GDM1 (cell line): Measurements from ENCODE around the gene SPATA31E1.
A peak's percentile ranks its signal among the peaks of the same experiment; 100 is the strongest.
"Not testable (repeated sequence)": the region's sequence is repeated elsewhere in the genome, so short reads cannot be mapped to it uniquely, and the experiment has no call there.

ENCODE experiments used
- DNase-seq: peaks from one replicate; lab custom pipeline; 2025; lab: John Stamatoyannopoulos, UW

The SPATA31E1 gene

GRCh38 chr9:87882627-87883026 is at the start of gene SPATA31E1:
SPATA31E1 (plus strand) TSS chr9:87882877; CDS start chr9:87882892, 15 bp downstream.
- DNase-seq: no peak

GRCh38 chr9:87834357-87834756 is 48.3 kb upstream of the SPATA31E1 start:
- no peak for DNase-seq

- DNase-seq: no peak
These were observed 46.1 kb upstream of the SPATA31E1 start for GRCh38 chr9:87836536-87836935.

DNA sequence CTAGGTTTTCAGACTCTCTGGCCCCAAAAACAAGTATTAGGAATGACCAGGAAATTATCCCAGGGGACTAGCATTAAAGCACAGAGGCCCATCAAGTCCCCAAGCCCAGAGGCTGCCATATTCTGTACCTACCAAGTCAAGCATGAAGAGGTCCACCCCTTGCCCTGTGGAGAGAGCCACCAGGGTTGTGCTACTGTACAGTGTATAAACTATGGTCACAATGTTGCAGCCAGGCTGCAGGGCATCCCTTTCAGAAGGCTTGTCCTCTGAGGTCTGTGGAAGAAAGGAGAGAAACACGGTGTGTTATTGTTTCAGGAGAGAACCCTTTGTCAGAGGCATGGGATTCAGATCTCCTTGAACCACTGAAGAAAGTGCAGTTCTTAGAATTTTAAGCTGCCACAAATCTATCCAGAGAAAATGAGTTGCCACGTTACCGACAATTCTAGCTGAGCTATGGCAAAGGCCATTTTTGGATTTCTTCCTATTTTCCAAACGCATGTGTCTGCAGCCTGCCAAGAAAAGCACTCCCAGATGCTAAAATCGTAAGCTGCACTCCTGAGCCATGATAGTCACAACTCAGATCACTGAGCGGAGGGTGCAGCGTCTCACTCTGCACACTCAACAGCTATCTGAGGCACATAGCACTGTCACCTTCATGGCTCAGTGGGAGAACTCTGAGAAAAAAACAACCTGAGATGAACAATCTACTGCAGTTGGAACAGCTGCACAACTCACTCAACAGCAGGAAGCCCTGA is 45.5 kb upstream of the SPATA31E1 start:
- DNase-seq: no peak

GRCh38 chr9:87840134-87840533 is 42.5 kb upstream of the SPATA31E1 start:
- peak; percentile 24 for DNase-seq

GRCh38 chr9:87842878-87843585 is 39.6 kb upstream of the SPATA31E1 start:
- DNase-seq: no peak

DNA sequence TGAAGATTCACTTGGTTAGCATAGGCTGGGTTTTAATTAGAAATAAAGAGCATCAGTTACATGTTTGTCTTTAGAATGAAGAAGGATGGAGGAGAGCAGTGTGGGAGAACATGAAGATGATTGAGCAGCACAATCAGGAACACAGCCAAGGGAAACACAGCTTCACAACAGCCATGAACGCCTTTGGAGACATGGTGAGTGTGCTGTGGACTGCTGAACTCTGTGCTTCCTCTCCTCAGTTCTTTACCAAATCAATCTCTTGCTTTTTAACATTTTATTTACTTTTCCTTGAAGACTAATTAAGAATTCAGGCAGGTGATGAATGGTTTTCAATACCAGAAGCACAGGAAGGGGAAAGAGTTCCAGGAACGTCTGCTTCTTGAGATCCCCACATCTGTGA is 38.2 kb upstream of the SPATA31E1 start:
- no peak for DNase-seq

GRCh38 chr9:87847817-87848216 is 34.9 kb upstream of the SPATA31E1 start:
- DNase-seq: not testable (repeated sequence)

DNA sequence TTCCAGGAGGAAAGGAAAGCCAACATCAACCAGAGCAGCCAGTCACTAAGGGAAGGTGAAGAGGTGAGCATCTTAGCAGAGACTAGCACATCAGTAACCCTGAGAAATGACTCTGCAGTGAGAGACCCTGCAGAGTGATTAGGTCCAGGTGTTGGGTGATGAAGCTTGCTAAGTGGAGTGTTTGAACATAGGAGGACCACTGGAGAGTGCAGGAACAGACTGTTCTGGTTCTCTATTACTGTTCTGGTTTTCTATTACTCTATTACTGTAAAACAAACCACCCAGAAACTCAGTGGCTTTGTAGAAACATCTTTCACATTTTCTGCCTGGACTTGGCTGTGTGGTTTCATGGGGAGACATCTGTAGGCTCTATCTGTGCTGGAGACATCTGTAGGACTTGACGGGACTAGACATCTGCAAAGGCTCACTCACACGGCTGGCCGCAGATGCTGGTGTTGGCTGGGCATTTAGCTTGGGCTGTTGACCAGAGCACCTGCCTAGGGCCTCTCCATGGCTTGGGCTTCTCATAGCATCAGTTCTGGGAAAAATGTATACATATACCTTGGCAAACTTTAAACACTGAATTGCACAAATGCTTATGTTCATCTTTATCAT is 33.4 kb upstream of the SPATA31E1 start:
- no peak for DNase-seq

GRCh38 chr9:87850391-87850790 is 32.3 kb upstream of the SPATA31E1 start:
- no peak for DNase-seq

- DNase-seq: not testable (repeated sequence)
These were observed 31.5 kb upstream of the SPATA31E1 start for GRCh38 chr9:87851186-87851585.

DNA sequence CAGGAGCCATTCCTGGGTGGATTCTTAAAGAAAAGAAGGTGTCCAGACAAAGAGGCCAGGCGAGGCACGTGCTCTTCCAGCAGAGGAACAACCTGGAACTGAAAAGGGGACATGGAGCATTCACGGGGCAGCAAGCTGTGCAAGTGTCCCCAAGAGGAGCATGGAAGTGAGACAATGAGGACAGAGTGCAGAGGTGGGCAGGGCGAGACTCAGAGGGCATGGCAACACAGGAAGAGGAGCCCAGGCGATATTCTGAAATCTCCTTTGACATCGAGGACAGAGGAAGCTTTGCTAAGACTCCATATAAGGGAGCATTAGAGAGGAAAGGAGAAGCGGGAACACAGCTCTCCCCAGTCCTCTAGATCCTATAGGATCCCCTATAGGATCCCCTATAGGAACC is 29.4 kb upstream of the SPATA31E1 start:
- DNase-seq: no peak

DNA sequence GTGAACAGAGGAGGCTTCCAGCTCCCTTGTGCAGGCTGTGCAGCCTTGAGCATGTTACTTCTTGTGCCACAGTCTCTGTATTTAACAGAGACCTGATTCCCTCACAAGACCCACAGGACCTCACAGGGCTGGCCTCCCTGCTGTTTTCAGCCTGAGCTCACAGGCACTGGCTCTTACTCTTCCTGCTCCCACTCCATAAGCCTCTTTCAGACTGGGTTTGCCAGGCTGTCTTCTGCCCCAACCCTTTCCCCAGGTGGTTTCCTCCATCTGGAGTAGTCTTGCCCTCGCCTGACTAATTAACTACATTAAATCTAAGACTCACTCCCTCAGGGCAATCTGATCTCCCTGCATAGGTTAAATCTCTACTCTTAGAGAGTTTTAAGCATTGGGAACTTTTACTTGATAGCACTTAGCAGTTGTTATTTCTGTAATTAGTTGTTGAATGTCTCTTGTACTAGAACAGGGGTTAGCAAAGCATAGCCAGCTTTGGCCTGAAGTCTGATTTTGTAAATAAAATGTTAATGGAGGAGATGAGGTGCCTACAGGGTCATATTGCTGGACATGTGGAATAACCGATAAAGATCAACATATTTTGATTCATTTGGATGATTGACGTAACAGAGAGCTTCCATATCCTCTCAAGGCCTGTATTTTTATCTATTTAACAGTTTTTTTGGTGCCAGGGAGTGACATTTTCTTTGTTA is 28.6 kb upstream of the SPATA31E1 start:
- DNase-seq: no peak

- DNase-seq: no peak
These were observed 28.1 kb upstream of the SPATA31E1 start for GRCh38 chr9:87854580-87854955.

- DNase-seq: no peak
These were observed 27.6 kb upstream of the SPATA31E1 start for GRCh38 chr9:87855061-87855460.

- DNase-seq: no peak
These were observed 25.3 kb upstream of the SPATA31E1 start for GRCh38 chr9:87857141-87857947.

GRCh38 chr9:87857948-87858335 is 24.7 kb upstream of the SPATA31E1 start:
- no peak for DNase-seq

- DNase-seq: no peak
These were observed 23.5 kb upstream of the SPATA31E1 start for GRCh38 chr9:87859137-87859536.

- DNase-seq: no peak
These were observed 22.9 kb upstream of the SPATA31E1 start for GRCh38 chr9:87859786-87860185.

GRCh38 chr9:87861332-87861731 is 21.3 kb upstream of the SPATA31E1 start:
- DNase-seq: no peak

- DNase-seq: no peak
These were observed 20.0 kb upstream of the SPATA31E1 start for GRCh38 chr9:87862536-87863268.
